Activated T-cell treated with anti-CD3 and anti-CD28 coated beads for 1 hour (primary cell): Measurements from ENCODE around the gene DARS1.

ENCODE experiments used
- DNase-seq: peaks from one replicate; pipeline ENCODE4 v3.0.0-alpha.2; 2020; ENCODE audit warnings: low read depth

The DARS1 gene

GRCh38 chr2:136015699-136016098 is 30.3 kb upstream of the DARS1 start:
- no peak for DNase-seq

- no peak for DNase-seq
Measured at GRCh38 chr2:136014411-136014810, 29.0 kb upstream of the DARS1 start.

DNA sequence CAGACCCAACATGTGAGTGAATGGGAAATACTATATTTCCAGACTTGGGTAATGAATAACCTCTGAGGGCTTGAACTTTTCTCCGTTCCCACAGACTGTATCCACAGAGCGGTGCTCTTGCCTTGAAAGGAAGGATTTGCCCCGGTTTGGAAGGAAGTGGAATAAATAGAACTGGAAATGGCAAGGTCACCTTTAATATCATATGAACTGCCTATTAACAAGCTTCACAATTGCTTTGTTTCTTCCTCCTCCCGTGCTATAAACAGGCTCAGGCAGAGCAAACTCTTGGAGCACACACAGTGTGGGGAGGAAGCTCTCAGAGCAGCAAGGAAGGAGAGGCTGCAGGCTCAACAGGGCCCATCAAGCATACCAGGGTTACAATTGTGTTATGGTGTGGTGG is 28.5 kb upstream of the DARS1 start:
- DNase-seq = no peak

DNA sequence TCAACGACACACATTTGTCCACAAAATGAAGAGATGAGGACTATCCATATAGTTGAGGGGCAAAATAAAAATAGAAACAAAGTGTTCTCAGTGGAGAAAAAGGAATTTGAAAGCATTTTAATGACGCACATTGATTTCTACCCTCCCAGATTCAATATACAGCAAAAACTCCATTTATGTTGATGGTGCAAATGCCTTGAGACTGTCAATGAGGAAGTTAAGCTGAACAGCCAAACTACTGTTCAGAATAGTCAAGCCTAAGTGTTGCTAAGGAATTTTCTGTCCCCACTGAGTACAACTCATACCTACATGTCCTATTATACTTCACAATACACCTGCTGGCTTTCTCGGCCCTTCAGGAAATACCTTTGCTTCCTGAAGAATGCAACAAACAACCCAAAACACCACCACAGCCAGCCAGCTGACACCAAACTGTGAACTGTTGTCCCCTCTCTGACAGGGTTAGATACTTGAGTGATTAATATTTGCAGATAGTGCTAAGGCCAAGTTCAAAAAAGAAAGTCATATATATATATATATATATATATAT is 27.8 kb upstream of the DARS1 start:
- no peak for DNase-seq

DNA sequence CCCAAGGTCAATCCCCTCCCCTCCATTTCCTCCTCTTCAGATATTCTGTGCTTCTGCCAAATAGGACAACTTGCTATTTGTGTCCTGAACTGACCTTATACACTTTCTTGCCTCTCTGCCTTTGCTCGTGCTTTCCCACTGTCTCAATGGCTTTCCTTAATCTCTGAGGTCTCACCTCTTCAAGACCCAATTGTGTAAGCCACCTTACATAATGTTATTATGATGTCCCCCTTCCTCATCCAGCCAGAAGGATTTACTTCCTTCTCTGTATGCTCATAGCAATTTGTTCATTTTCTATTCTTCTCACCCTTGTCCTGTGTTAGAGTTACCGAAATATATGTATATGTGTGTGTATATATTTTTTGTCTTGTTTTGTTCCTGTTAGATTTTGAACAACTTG is 26.9 kb upstream of the DARS1 start:
- DNase-seq = no peak

GRCh38 chr2:136010126-136010525 is 24.7 kb upstream of the DARS1 start:
- no peak for DNase-seq

DNA sequence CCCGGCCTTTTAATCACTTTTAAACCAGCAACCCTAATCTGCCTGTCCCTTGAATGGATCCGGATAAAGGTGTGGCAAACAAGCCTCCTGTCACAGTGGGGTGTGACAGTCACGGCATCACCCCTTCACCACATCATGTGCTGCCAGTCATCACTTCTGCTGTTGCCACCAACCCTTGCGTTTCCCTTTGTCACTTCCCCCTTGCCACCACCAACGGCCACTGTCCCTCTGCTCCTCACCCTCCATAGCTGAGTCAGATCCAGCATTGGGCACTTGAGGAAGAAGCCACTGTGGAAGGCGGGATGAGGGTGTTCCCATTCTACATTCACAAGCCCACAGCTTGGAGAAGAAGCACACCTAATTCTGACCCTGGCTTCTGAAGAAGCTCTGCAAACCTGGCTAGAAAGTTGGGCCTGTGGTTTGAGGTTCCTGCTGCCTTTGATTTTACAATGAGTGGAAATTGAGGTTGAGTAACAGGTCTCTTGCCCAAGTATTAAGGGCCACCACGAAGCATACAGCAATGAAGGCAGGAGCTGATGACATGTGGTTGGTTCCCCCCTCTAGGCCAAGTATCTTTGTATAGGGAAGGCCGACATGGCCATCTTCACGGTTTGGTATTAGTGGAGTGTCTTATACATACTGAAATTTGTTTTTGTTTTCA is 22.9 kb upstream of the DARS1 start:
- peak; percentile 16 for DNase-seq

- no peak for DNase-seq
Measured at GRCh38 chr2:136006658-136007057, 21.2 kb upstream of the DARS1 start.

DNA sequence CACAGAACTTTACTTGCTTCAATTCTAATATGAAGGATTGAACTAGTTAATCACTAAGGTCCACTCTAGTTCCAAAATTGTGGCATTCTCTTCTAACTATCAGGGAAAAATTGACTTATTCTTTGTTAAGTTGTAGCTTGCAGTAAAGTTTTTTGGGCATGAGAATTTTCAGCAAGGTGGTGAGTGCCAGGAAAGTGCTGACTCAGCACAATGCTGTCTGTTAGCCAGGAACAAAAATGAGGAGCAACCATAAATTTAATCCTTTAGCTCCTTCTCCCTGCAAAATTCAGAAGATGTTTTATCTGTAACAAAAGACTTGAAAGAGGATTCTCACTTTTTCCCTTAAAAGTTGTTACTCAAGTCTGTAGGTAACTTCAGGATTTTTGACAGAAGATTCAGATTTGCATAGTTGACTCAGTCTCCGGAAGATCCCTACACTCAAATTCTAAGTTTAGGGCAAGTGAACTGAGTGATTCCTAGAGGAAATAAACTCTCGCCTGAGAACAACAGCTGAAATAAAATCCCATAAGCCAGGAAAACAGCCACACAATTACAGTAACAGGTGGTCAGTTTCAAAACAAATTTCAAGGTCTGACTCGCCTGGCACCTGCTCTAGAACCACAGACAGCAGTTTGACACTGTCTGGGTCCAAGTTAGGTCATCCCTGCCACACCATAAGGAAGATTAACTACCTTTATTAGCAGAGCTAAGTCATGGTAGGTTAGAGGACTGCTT is 20.2 kb upstream of the DARS1 start:
- no peak for DNase-seq

GRCh38 chr2:136004965-136005364 is 19.5 kb upstream of the DARS1 start:
- no peak for DNase-seq

- no peak for DNase-seq
Measured at GRCh38 chr2:136001131-136001530, 15.7 kb upstream of the DARS1 start.

DNA sequence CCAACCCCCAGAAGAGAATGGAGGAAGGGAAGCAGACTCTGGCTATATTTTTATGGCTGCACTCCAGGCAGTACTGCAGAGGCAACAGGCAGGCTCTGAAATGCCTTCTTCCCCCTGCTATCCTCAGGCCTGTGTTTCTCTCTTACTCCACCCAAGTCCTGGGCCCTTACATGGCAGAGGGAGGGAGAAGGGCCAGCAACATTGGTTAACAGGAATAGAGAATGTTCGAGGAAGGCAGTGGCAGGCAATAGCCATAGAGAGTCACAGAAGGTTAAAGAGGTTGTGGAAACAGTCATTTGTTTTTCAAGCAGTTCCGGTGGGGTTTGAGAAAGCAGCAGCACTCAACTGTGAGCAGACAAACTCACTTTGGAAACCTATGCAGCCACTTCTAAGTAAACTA is 15.1 kb upstream of the DARS1 start:
- no peak for DNase-seq

DNA sequence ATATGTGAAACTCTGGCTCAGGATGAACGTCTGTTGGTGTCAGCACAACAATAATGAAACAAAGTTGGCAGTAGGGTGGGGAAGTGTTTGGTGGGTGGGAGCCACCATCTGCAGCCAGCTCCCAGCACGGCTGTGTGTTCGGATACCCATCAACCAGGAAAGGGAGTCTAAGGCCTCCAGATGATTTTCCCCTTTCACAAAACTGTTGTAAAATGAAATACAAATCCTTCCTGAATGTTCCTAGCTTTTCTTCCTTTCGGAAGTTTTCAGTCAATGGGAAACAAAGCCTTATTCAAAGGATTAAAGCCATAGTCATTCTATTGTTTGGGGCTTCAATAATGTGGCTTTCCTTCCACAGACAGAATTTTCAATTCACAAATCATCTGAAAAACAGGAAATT is 14.5 kb upstream of the DARS1 start:
- no peak for DNase-seq

- no peak for DNase-seq
Measured at GRCh38 chr2:135998879-135999278, 13.5 kb upstream of the DARS1 start.

DNA sequence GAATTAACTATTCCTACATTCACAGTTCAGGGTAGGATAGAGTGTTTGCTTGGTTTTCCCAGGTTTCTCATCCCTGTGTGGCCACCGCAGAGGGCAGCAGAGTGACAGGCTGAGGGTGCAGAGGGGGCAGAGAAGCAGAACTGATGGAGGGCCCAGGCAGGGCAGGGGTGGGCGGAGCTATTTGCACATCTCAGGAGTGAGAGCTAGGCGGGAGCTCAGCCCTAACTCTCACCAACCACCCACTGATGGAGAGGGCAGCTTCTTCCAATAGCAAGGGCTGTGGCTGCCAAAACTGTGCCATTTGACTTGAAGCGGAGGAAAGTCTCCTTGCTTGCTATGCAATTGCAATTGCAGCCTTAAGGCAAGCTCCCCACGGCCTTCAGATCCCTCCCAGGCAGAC is 12.0 kb upstream of the DARS1 start:
- DNase-seq = no peak

- DNase-seq = no peak
Measured at GRCh38 chr2:135996304-135996703, 10.9 kb upstream of the DARS1 start.

- no peak for DNase-seq
Measured at GRCh38 chr2:135994281-135994680, 8.9 kb upstream of the DARS1 start.

DNA sequence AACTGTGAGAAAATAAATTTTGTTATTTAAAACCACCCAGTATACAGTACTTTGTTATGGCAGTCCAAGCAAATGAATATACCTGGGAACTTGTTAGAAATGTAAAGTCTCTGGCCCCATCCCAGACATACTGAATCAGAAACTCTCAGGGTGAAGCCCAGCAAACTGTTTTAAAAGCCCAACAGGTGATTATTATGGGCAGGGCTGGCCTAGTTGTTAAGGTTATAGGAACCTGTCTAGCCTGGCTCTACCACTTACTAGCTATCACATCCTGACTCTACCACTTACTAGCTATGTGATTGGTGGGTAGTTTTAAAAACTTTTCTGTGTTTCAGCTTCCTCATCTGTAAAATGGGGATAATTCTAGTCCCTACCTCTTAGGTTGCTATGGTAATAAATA is 8.0 kb upstream of the DARS1 start:
- no peak for DNase-seq

DNA sequence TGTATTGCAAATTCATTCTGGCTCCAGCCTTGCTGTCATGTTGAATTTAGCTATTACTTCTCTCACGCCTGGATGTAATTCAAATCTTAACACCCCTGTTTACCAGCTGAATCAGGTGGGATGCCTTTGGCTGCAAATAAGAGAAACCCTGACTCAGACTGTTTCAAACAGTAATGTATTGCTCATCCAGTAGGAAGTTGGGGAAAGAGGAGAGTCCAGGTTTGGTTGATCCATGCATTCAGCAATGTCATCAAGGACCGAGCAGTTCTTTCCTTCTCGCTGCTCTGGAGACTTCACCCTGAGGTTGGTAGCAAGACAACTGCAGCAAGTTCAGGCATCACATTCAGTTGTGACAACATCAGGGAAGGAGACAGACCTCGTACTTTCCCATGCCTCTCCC is 6.4 kb upstream of the DARS1 start:
- no peak for DNase-seq

GRCh38 chr2:135987441-135987840 is 2.0 kb upstream of the DARS1 start:
- DNase-seq = no peak

DNA sequence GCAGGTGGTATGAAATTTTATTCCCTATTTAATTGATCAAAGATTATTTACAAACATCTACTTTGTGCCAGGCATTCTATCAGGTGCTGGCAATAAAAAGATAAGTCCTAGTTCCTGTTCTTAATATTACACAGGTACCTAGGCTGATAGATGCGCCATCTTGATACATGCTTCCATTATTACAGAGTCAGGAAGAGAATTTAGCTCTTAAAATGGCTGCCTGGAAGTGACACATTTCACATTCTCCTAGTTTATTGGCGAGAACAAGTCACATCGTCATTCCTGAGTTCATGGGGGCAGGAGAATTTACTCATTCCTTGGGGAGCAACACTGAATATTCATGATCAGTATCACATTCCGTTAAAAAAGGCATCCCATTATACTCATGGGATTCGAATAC is 1.1 kb upstream of the DARS1 start:
- no peak for DNase-seq

GRCh38 chr2:135985826-135986393 is 484 bp upstream of the DARS1 start:
- no peak for DNase-seq
